Dermis lymphatic vessel endothelial cell (primary cell): ENCODE data around the gene KRTAP10-8. TPM values are rescaled to one million over a fixed set of nuclear protein-coding genes. Genes with fewer than 3 reads are reported as not detected.

Experiments used
- total RNA-seq: library from RNA; depleted of rRNA; stranded (reverse); fragments of >200 nt; gene quantifications from 2 replicates; pipeline ENCODE4 v1.2.1, GENCODE V29; 2014

The KRTAP10-8 gene, protein sequence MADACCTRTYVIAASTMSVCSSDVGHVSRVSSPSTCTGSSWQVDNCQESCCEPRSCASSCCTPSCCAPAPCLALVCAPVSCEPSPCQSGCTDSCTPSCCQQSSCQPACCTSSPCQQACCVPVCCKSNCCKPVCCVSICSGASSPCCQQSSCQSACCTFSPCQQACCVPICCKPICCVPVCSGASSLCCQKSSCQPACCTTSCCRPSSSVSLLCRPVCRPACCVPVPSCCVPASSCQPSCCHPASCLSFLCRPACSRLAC
- not detected in 2 replicates for total RNA-seq

DNA sequence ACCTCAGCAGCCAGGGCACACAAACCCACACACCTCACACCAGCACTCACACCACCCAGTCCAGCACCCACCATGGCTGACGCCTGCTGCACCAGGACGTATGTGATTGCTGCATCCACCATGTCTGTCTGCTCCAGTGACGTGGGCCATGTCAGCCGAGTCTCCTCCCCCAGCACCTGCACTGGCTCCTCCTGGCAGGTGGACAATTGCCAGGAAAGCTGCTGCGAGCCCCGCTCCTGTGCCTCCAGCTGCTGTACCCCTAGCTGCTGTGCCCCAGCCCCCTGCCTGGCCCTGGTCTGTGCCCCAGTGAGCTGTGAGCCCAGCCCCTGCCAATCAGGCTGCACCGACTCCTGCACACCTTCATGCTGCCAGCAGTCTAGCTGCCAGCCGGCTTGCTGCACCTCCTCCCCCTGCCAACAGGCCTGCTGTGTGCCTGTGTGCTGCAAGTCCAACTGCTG, at the start of gene KRTAP10-8:
Gene KRTAP10-8 (plus strand): TSS at position 51 of the 458 bp plus-strand sequence. CDS start 22 bp downstream, at position 73.

DNA sequence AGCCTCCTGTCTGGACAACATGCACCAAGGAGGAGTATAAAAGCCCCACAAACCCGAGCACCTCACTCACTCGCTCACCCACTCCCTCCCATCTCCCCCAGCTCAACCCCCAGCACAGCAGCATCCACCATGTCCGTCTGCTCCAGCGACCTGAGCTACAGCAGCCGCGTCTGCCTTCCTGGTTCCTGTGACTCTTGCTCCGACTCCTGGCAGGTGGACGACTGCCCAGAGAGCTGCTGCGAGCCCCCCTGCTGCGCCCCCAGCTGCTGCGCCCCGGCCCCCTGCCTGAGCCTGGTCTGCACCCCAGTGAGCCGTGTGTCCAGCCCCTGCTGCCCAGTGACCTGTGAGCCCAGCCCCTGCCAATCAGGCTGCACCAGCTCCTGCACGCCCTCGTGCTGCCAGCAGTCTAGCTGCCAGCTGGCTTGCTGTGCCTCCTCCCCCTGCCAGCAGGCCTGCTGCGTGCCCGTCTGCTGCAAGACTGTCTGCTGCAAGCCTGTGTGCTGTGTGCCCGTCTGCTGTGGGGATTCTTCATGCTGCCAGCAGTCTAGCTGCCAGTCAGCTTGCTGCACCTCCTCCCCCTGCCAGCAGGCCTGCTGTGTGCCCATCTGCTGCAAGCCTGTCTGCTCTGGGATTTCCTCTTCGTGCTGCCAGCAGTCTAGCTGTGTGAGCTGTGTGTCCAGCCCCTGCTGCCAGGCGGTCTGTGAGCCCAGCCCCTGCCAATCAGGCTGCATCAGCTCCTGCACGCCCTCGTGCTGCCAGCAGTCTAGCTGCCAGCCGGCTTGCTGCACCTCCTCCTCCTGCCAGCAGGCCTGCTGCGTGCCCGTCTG, 38.0 kb upstream of the KRTAP10-8 start, which contains the start of gene KRTAP10-4:
Gene KRTAP10-4 (plus strand): TSS at position 100 of the 827 bp plus-strand sequence. CDS start 30 bp downstream, at position 130.

DNA sequence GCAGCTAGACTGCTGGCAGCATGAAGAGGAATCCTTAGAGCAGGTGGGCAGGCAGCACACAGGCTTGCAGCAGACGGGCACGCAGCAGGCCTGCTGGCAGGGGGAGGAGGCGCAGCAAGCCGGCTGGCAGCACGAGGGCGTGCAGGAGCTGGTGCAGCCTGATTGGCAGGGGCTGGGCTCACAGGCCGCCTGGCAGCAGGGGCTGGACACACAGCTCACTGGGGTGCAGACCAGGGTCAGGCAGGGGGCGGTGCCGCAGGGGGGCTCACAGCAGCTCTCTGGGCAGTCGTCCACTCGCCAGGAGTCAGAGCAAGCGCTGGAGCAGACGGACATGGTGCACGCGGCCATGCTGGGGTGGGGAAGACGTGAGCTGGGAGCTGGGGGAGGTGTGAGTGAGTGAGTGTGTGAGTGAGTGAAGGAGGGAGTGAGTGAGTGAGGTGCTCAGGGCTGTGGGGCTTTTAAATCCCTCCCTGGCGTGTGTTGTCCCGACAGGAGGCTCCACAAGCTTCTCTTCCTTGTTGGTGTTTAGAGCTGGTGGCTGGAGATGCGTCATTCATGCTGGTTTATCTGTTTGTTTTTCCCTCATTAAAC, 31.6 kb upstream of the KRTAP10-8 start, which contains the start of gene KRTAP10-5:
Gene KRTAP10-5 (minus strand): TSS at position 374 of the 591 bp plus-strand sequence. CDS start 26 bp downstream, at position 348.

DNA sequence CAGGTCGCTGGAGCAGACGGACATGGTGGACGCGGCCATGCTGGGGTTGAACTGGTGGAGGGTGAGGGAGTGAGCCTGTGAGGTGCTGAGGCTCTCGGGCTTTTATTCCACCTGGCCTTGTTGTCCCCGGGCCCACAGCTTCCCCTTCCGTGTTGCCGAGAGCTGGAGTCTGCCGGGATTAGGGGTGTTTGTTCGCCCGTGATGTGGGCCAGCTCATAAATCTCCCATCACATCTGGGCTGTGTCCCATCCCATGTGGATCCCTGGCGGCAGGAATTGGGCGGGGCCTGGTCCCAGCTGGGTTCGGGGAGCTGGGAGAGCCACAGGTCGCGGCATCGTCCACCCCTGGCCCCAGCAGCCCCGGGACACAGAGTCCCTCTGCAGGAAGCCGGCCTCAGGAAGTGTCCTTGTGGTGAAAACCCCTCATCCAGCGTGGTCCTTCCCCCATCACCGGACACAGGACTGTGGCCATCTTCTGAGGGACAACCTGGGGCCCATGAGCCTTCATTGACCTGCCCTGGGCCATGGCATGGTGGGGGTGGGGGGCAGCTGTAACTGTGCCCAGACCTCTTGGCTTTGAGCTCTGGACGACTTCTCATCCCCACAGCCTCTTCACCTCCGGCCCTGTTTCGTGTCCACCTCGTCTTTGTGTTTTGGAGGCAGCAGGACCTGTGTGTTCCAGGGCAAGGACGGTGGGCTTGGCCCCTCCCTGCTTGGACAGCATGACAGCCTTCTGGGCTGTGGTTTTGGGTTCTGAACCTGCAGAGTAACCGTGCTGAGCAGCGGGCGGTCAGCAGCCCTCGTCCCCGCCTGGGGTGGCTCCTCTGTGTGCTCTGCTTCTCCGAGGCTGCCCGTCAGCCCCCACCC, 19.2 kb upstream of the KRTAP10-8 start, which contains the start of gene KRTAP10-6:
Gene KRTAP10-6 (minus strand): TSS at position 60 of the 866 bp plus-strand sequence. CDS start 21 bp downstream, at position 39.

DNA sequence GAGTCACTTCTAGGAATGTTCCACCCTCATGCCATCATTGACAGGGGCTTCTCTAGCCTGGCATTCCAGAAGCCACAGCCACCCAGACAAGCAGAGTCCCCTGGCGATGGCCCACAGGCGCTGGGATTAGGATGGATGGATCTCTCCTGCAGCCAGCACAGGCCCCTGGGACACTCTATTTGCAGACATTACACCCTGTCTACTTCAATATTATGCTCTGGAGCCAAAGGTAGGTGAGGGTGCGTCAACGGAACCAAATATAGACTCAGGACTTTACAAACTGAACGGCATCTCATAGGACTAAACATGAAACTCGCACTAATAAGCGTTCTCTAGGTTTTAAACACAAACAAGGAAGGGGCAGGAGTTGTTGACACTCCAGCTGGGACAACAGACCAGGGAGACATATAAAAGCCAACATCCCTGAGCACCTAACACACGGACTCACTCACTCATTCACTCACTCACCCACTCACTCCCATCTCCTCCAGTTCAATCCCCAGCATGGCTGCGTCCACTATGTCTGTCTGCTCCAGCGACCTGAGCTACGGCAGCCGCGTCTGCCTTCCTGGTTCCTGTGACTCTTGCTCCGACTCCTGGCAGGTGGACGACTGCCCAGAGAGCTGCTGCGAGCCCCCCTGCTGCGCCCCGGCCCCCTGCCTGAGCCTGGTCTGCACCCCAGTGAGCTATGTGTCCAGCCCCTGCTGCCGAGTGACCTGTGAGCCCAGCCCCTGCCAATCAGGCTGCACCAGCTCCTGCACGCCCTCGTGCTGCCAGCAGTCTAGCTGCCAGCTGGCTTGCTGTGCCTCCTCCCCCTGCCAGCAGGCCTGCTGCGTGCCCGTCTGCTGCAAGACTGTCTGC, 11.5 kb upstream of the KRTAP10-8 start, which contains the start of gene KRTAP10-7:
Gene KRTAP10-7 (plus strand): TSS at position 480 of the 861 bp plus-strand sequence. CDS start 25 bp downstream, at position 505.

DNA sequence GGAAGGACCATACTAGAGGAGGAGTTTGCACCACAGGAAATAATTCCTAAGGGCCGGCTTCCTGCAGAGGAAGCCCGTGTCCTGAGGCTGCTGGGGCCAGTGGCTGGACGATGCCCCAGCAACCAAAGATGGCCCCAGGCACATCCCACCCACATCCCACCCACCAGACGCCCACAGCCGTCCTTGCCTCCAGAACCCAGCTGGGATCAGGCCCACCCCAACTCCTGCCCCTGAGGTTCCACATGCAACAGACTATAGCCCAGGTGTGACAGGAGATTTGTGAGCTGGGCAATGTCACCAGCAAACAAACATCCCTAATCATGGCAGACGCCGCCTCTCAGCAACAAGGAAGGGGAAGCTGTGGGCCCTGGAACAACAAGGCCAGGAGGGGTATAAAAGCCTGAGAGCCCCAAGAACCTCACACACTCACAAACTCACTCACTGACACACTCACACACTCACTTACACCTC, 14.8 kb downstream of the KRTAP10-8 start, which contains the start of gene KRTAP10-9:
Gene KRTAP10-9 (plus strand): TSS at position 421 of the 471 bp plus-strand sequence. CDS start 79 bp downstream, outside the sequence.

DNA sequence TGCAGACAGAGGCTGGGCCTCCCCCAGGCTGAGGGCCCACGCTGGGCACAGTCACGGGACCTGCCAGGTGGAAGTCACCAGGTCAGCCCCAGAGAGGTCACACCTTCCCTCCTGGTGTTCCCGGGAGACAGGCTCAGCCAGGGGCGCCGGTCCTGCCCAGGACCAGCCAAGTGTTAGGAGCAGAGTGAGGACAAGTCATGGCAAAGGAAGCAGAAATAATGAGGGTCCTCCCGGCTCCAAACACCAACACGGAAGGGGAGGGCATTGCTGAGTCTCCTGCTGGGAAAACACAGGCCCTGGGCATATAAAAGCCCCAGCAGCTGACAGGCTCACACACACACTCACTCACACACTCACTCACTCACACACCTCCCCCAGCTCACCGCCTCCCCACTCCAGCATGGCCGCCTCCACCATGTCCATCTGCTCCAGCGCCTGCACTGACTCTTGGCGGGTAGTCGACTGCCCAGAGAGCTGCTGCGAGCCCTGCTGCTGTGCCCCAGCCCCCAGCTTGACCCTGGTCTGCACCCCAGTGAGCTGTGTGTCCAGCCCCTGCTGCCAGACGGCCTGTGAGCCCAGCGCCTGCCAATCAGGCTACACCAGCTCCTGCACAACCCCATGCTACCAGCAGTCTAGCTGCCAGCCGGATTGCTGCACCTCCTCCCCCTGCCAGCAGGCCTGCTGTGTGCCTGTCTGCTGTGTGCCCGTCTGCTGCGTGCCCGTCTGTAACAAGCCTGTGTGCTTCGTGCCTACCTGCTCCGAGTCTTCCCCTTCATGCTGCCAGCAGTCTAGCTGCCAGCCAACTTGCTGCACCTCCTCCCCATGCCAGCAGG, 25.4 kb downstream of the KRTAP10-8 start, which contains the start of gene KRTAP10-10:
Gene KRTAP10-10 (plus strand): TSS at position 339 of the 833 bp plus-strand sequence. CDS start 62 bp downstream, at position 401.

DNA sequence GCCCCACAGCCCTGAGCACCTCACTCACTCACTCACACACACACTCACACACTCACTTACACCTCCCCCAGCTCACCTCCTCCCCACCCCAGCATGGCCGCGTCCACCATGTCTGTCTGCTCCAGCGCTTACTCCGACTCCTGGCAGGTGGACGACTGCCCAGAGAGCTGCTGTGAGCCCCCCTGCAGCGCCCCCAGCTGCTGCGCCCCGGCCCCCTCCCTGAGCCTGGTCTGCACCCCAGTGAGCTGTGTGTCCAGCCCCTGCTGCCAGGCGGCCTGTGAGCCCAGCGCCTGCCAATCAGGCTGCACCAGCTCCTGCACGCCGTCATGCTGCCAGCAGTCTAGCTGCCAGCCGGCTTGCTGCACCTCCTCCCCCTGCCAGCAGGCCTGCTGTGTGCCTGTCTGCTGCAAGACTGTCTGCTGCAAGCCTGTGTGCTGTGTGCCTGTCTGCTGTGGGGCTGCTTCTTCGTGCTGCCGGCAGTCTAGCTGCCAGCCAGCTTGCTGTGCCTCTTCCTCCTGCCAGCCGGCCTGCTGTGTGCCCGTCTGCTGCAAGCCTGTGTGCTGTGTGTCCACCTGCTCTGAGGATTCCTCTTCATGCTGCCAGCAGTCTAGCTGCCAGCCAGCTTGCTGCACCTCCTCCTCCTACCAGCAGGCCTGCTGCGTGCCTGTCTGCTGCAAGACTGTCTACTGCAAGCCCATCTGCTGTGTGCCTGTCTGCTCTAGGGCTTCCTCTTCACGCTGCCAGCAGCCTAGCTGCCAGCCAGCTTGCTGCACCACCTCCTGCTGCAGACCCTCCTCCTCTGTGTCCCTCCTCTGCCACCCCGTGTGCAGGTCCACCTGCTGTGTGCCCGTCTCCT, 34.7 kb downstream of the KRTAP10-8 start, which contains the start of gene KRTAP10-11:
Gene KRTAP10-11 (plus strand): TSS at position 49 of the 856 bp plus-strand sequence. CDS start 45 bp downstream, at position 94.

DNA sequence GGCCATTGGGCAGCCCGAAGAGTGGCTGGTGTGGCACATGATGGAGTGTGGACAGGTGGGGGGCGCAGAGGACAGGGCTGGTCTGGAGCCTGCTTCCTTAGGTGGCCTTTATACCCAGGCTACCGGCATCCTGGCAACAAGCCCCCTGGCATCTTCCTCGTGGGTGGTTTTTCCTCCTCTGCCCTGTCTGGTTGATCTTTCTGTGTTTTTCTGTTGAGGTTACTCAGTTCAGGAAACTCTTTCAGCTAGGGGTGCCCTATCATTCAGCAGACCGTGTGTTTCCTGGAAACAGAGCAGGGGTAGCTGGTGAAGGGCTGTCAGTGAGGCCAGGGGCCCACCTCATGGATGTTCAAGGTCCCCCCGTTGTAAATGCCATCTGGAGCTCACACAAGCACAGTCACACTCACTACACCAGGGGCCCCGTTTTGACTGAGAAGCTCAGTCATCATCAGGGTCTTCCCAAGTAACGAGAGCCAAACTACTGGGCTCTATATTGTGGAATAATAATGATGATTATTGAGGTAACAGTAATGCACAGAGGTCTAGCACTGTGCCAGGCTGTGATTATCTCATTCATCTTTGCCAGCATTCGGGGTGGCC, 42.8 kb downstream of the KRTAP10-8 start, which contains the start of gene KRTAP12-4:
Gene KRTAP12-4 (minus strand): TSS at position 84 of the 600 bp plus-strand sequence. CDS start 45 bp downstream, at position 39.

DNA sequence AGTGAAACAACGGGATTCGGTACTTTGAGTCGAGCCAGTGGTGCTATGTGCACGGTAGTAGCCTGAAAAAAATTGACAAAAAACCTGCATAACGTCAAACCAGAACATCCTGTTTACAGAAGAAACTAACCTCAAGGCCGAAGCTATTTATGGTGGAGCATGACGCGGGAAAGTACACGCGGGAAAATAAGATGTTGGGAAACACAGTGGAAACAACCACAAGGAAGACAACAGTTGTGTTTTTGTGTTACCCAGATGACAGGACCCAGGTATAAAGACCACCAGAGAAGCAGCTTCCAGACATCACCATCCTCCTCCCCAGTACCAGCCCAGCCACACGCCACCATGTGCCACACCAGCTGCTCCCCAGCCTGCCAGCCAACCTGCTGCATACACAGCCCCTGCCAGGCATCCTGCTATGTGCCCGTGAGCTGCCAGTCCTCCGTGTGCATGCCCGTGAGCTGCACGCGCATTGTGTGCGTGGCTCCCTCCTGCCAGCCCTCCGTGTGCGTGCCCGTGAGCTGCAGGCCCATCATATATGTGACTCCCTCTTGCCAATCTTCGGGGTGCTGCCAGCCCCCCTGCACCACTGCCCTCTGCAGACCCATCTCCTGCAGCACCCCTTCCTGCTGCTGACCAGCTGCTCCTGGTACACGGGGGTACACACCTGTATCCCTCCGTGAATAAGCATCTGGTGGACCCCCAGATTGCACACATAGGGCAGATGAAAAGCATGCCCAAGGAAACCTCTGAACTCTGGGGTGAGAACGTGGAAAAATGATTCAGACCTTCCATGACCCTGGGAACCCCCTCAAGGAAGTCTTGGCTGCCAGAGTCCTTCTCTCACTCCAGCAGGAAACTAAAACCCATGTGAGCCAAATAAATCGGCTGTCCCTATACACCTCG, 46.0 kb downstream of the KRTAP10-8 start, which contains the start of gene KRTAP12-3:
Gene KRTAP12-3 (plus strand): TSS at position 298 of the 906 bp plus-strand sequence. CDS start 48 bp downstream, at position 346.

Other genes starting within 250 kb of the KRTAP10-8 start
- 0.86 and 0.98 TPM in 2 replicates for gene LRRC3, start 156.6 kb upstream of the KRTAP10-8 start, total RNA-seq
- gene KRTAP10-1, start 71.9 kb upstream of the KRTAP10-8 start, total RNA-seq = not detected in 2 replicates
- not detected in 2 replicates for gene KRTAP10-2, start 60.6 kb upstream of the KRTAP10-8 start, total RNA-seq
- gene KRTAP10-3, start 53.3 kb upstream of the KRTAP10-8 start, total RNA-seq = not detected in 2 replicates
- gene KRTAP10-4, start 38.4 kb upstream of the KRTAP10-8 start, total RNA-seq = not detected in 2 replicates
- not detected in 2 replicates for gene KRTAP10-5, start 31.5 kb upstream of the KRTAP10-8 start, total RNA-seq
- gene KRTAP10-6, start 19.6 kb upstream of the KRTAP10-8 start, total RNA-seq = under 0.01 TPM in 1 of 2 replicates, not detected in the other
- not detected in 2 replicates for gene KRTAP10-7, start 11.5 kb upstream of the KRTAP10-8 start, total RNA-seq
- not detected in 2 replicates for gene KRTAP10-9, start 15.0 kb downstream of the KRTAP10-8 start, total RNA-seq
- not detected in 2 replicates for gene KRTAP10-10, start 25.3 kb downstream of the KRTAP10-8 start, total RNA-seq
- gene KRTAP10-11, start 34.3 kb downstream of the KRTAP10-8 start, total RNA-seq = not detected in 2 replicates
- gene KRTAP12-4, start 42.6 kb downstream of the KRTAP10-8 start, total RNA-seq = not detected in 2 replicates
- gene KRTAP12-3, start 45.9 kb downstream of the KRTAP10-8 start, total RNA-seq = not detected in 2 replicates
- gene KRTAP12-2, start 54.8 kb downstream of the KRTAP10-8 start, total RNA-seq = not detected in 2 replicates
- not detected in 2 replicates for gene KRTAP12-1, start 70.1 kb downstream of the KRTAP10-8 start, total RNA-seq
- not detected in 2 replicates for gene KRTAP10-12, start 85.1 kb downstream of the KRTAP10-8 start, total RNA-seq
- gene TSPEAR, start 99.5 kb downstream of the KRTAP10-8 start, total RNA-seq = 0.26 and 0.54 TPM in 2 replicates
- gene UBE2G2, start 189.7 kb downstream of the KRTAP10-8 start, total RNA-seq = 63.6 and 87.8 TPM in 2 replicates
- gene SUMO3, start 206.0 kb downstream of the KRTAP10-8 start, total RNA-seq = 78.0 and 81.8 TPM in 2 replicates